Neuronal stem cell (in vitro differentiated cells): Measurements from ENCODE around the gene P2RX4.
A peak's percentile ranks its signal among the peaks of the same experiment; 100 is the strongest.

Experiments
- DNase-seq: peaks from one replicate; pipeline ENCODE4 v3.0.0-alpha.2; 2013; ENCODE audit warnings: low spot score
- H2AFZ ChIP-seq: one replicate; pipeline ENCODE4 v1.6.1; 2013; ENCODE audit warnings: mild to moderate bottlenecking, low read length, inconsistent platforms
- H2AK5ac ChIP-seq: 2 replicates; pipeline ENCODE4 v1.6.1; 2013; ENCODE audit warnings: low read depth, mild to moderate bottlenecking, inconsistent platforms, low read length, moderate library complexity, mixed read lengths
- H2BK120ac ChIP-seq: 2 replicates; pipeline ENCODE4 v1.6.1; 2013; ENCODE audit warnings: low read depth, mild to moderate bottlenecking, inconsistent platforms, low read length, moderate library complexity, mixed read lengths
- H2BK12ac ChIP-seq: one replicate; pipeline ENCODE4 v1.6.1; 2013; ENCODE audit warnings: low read length, inconsistent platforms
- H2BK15ac ChIP-seq: 2 replicates; pipeline ENCODE4 v1.6.1; 2013; ENCODE audit warnings: mild to moderate bottlenecking, low read length, inconsistent platforms, mixed read lengths
- H2BK5ac ChIP-seq: one replicate; pipeline ENCODE4 v1.6.1; 2013; ENCODE audit warnings: inconsistent platforms, mild to moderate bottlenecking, low read length, moderate library complexity
- H3K14ac ChIP-seq: one replicate; pipeline ENCODE4 v1.6.1; 2013; ENCODE audit warnings: low read length, inconsistent platforms
- H3K18ac ChIP-seq: 2 replicates; pipeline ENCODE4 v1.6.1; 2013; ENCODE audit warnings: low read length, inconsistent platforms
- H3K23ac ChIP-seq: 2 replicates; pipeline ENCODE4 v1.6.1; 2013; ENCODE audit warnings: low read depth, mild to moderate bottlenecking, mixed read lengths, low read length, inconsistent platforms; ENCODE audit not compliant: poor library complexity
- H3K27ac ChIP-seq: replicated peaks from 3 replicates; pipeline ENCODE4 v1.5.1; 2013; ENCODE audit warnings: low read length, inconsistent platforms
- H3K27me3 ChIP-seq, 3 experiments: 2 replicates each; pipeline ENCODE4 v1.6.1; 2013; ENCODE audit warnings: low read length in 3 of 3, mild to moderate bottlenecking in 2 of 3, inconsistent platforms in 1 of 3, low read depth in 1 of 3, mixed read lengths in 1 of 3, moderate library complexity in 1 of 3; ENCODE audit not compliant: control insufficient read depth in 3 of 3, insufficient read depth in 3 of 3
- H3K36me3 ChIP-seq, 2 donors: replicated peaks in 1 of 2; 2 replicates each; pipeline ENCODE4 v1.6.1; 2013; ENCODE audit warnings: low read length in 2 of 2; ENCODE audit not compliant: control insufficient read depth in 2 of 2, insufficient read depth in 2 of 2
- H3K4ac ChIP-seq: 2 replicates; pipeline ENCODE4 v1.6.1; 2013; ENCODE audit warnings: inconsistent platforms, mild to moderate bottlenecking, low read length, moderate library complexity
- H3K4me1 ChIP-seq, 2 donors: 1 replicate in 1 of 2; 2 replicates in 1 of 2; pipeline ENCODE4 v1.6.1; 2013; ENCODE audit warnings: low read length in 2 of 2, low read depth in 1 of 2; ENCODE audit not compliant: control insufficient read depth in 2 of 2, insufficient read depth in 1 of 2
- H3K4me2 ChIP-seq: one replicate; pipeline ENCODE4 v1.6.1; 2013; ENCODE audit warnings: mild to moderate bottlenecking, low read length, inconsistent platforms; ENCODE audit not compliant: insufficient read depth, poor library complexity, severe bottlenecking
- H3K4me3 ChIP-seq, 2 donors: 2 replicates each; pipeline ENCODE4 v1.5.1; 2013; ENCODE audit warnings: low read length in 2 of 2, mild to moderate bottlenecking in 2 of 2, inconsistent platforms in 1 of 2, moderate library complexity in 1 of 2
- H3K79me1 ChIP-seq: one replicate; pipeline ENCODE4 v1.6.1; 2013; ENCODE audit warnings: low read depth, mild to moderate bottlenecking, inconsistent platforms, low read length, moderate library complexity
- H3K9ac ChIP-seq: one replicate; pipeline ENCODE4 v1.6.1; 2013; ENCODE audit warnings: mild to moderate bottlenecking, low read depth, low read length, inconsistent platforms; ENCODE audit not compliant: poor library complexity
- H3K9me3 ChIP-seq, 2 donors: replicated peaks in 1 of 2; 2 replicates each; pipeline versions ENCODE3 to v1.6.1; 2013; ENCODE audit warnings: low read length in 2 of 2, mild to moderate bottlenecking in 2 of 2, inconsistent platforms in 1 of 2, low read depth in 1 of 2, mixed read lengths in 1 of 2, moderate library complexity in 1 of 2; ENCODE audit not compliant: control insufficient read depth in 2 of 2, insufficient read depth in 1 of 2
- H4K8ac ChIP-seq: one replicate; pipeline ENCODE4 v1.6.1; 2013; ENCODE audit warnings: low read depth, mild to moderate bottlenecking, inconsistent platforms, low read length, moderate library complexity
- H4K91ac ChIP-seq: one replicate; pipeline ENCODE4 v1.6.1; 2013; ENCODE audit warnings: low read length, low read depth, mild to moderate bottlenecking, inconsistent platforms; ENCODE audit not compliant: poor library complexity
- WGBS, 2 donors: extraction: QIAGEN DNeasy Blood & Tissue Kit; methylation state at CpG; one replicate each; pipeline ENCODE4 v1.1.7; 2013; ENCODE audit warnings: missing lambda C conversion rate in 2 of 2, mixed read lengths in 1 of 2; ENCODE audit not compliant: insufficient read length in 2 of 2, insufficient replicate concordance in 1 of 2; ENCODE audit errors: extremely low coverage in 2 of 2; 5-methylcytosine and 5-hydroxymethylcytosine counted together

P2RX4 gene

DNA sequence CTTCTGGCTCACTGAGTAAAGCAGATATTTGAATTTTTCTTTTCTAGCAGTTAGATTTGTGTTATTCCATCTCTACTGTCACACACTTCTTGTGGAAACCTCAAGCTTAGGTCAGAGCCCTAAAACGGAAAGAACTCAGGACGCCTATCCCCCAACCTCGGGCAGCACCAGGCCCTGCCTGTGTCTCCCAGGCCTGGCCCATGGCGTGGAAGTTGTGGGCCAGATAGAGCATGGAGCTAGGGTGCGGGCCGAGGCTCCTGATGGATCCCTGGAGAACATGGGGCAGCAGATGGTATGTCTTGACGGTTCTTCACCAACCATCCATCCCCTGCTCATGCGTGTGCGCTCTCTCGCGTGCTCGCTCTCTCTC lies 20.6 kb downstream of the P2RX4 start:
- no peak overlapping the region for H3K9ac ChIP-seq
- no peaks in the 10 kb centered on the region for H3K79me1 ChIP-seq
- H3K27ac ChIP-seq = no peak overlapping the region

DNA sequence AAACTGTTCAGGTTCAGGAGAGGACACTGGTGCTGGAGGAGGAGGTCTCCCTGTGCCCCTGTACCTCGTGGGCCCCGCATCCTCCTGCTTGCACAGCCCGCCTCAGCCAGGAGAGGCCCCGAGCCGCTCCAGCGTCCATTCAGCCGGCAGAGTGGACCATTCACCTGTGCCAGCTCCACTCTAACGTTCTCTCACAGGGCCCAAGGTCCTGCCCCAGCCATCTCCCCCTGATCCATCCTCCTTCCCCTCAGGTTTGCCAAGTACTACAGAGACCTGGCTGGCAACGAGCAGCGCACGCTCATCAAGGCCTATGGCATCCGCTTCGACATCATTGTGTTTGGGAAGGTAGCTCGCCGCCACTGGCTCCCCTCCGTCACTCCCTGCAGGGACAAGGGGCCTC lies 22.2 kb downstream of the P2RX4 start:
- H3K4me3 ChIP-seq = no peak overlapping the region
- peaks cover 3 to 32% of the 10 kb centered on the region in 2 donors for H3K36me3 ChIP-seq
- no peak for DNase-seq
- no peak overlapping the region for H3K4me2 ChIP-seq
- no peak overlapping the region for H4K8ac ChIP-seq
- H3K4ac ChIP-seq = no peak overlapping the region
- no peak overlapping the region for H2BK120ac ChIP-seq
- H2BK12ac ChIP-seq = no peak overlapping the region
- no peak overlapping the region for H3K18ac ChIP-seq
- peak overlapping the region; percentile 52 for H3K23ac ChIP-seq
- no peak overlapping the region for H2AK5ac ChIP-seq
- no peaks in the 10 kb centered on the region for H3K79me1 ChIP-seq
- no peak overlapping the region for H3K14ac ChIP-seq
- no peak overlapping the region for H4K91ac ChIP-seq
- no CpG with 5 or more reads among the region's 16 CpGs for WGBS, 2 donors
- no peak overlapping the region for H2BK5ac ChIP-seq
- H3K4me1 ChIP-seq = no peaks in the 10 kb centered on the region
- H2AFZ ChIP-seq = no peak overlapping the region
- peak overlapping the region; percentile 54 for H3K9ac ChIP-seq
- no peak overlapping the region for H3K27ac ChIP-seq
- no peaks in the 10 kb centered on the region for H3K27me3 ChIP-seq
- H3K9me3 ChIP-seq = no peaks in the 10 kb centered on the region
- no peak overlapping the region for H2BK15ac ChIP-seq

More for the DNA sequence above, 20.6 kb downstream of the P2RX4 start:
- no peak overlapping the region for H2BK5ac ChIP-seq
- no peaks in the 10 kb centered on the region for H3K27me3 ChIP-seq
- H3K9me3 ChIP-seq = no peaks in the 10 kb centered on the region
- H3K14ac ChIP-seq = no peak overlapping the region
- no peak overlapping the region for H4K8ac ChIP-seq
- no peaks in the 10 kb centered on the region for H3K4me1 ChIP-seq
- no peak overlapping the region for H2AK5ac ChIP-seq
- H3K4me3 ChIP-seq = no peak overlapping the region
- no peak overlapping the region for H2BK12ac ChIP-seq
- no peak overlapping the region for H3K4ac ChIP-seq
- no peak overlapping the region for H2BK120ac ChIP-seq
- WGBS, 2 donors = no CpG with 5 or more reads among the region's 12 CpGs
- H4K91ac ChIP-seq = no peak overlapping the region
- H3K23ac ChIP-seq = no peak overlapping the region
- no peak overlapping the region for H3K4me2 ChIP-seq
- peaks cover 3 to 24% of the 10 kb centered on the region in 2 donors for H3K36me3 ChIP-seq
- no peak for DNase-seq
- H3K18ac ChIP-seq = peak overlapping the region; percentile 83
- no peak overlapping the region for H2BK15ac ChIP-seq
- H2AFZ ChIP-seq = no peak overlapping the region

DNA sequence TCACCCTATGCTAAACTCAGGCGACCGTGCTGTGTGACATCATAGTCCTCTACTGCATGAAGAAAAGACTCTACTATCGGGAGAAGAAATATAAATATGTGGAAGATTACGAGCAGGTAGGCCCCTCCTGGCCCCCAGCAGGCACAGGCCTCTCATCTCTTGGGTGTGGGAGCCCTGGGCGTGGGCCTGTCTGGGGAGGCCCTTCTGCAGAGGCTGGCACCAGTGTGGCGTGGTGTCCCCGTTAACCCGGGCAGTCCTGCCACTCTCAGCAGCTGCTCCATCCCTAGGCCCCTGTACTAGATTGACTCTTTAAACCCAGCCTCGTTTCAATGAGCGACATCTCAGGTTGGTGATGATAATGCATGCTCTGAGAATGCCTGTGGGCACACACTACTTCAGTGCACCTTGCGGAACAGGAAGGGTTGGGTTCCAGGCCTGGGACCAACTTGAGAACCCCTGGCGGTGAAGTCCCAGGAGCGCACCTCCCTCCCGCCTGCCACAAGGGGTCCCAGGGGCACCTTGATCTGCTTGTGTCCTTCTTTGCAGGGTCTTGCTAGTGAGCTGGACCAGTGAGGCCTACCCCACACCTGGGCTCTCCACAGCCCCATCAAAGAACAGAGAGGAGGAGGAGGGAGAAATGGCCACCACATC lies 23.2 kb downstream of the P2RX4 start:
- DNase-seq = no peak

DNA sequence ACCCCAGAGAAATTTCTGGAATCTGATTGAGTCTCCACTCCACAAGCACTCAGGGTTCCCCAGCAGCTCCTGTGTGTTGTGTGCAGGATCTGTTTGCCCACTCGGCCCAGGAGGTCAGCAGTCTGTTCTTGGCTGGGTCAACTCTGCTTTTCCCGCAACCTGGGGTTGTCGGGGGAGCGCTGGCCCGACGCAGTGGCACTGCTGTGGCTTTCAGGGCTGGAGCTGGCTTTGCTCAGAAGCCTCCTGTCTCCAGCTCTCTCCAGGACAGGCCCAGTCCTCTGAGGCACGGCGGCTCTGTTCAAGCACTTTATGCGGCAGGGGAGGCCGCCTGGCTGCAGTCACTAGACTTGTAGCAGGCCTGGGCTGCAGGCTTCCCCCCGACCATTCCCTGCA lies 23.7 kb downstream of the P2RX4 start:
- no peak overlapping the region for H3K4me2 ChIP-seq
- no peak overlapping the region for H3K4me3 ChIP-seq
- no peak overlapping the region for H2BK12ac ChIP-seq
- H2BK15ac ChIP-seq = no peak overlapping the region
- peaks cover 6 to 40% of the 10 kb centered on the region in 2 donors for H3K36me3 ChIP-seq
- H3K27me3 ChIP-seq = no peaks in the 10 kb centered on the region
- H3K14ac ChIP-seq = no peak overlapping the region
- H3K4ac ChIP-seq = peak overlapping the region; percentile 44
- H3K23ac ChIP-seq = peak overlapping the region; percentile 82
- WGBS, 2 donors = no CpG with 5 or more reads among the region's 11 CpGs
- H2BK120ac ChIP-seq = no peak overlapping the region
- H3K9ac ChIP-seq = no peak overlapping the region
- no peak overlapping the region for H4K8ac ChIP-seq
- H3K4me1 ChIP-seq = peaks cover under 1 to 8% of the 10 kb centered on the region in 2 donors
- no peaks in the 10 kb centered on the region for H3K79me1 ChIP-seq
- peak overlapping the region; percentile 71 for H3K18ac ChIP-seq
- no peaks in the 10 kb centered on the region for H3K9me3 ChIP-seq
- no peak overlapping the region for H2AK5ac ChIP-seq
- H2AFZ ChIP-seq = no peak overlapping the region
- H4K91ac ChIP-seq = no peak overlapping the region
- DNase-seq = no peak
- no peak overlapping the region for H3K27ac ChIP-seq
- H2BK5ac ChIP-seq = peak overlapping the region; percentile 10

More for the DNA sequence above, 23.2 kb downstream of the P2RX4 start:
- H3K4me3 ChIP-seq = no peak overlapping the region
- H2BK12ac ChIP-seq = no peak overlapping the region
- no peak overlapping the region for H4K8ac ChIP-seq
- H3K4me2 ChIP-seq = no peak overlapping the region
- no peak overlapping the region for H3K18ac ChIP-seq
- no peak overlapping the region for H2AFZ ChIP-seq
- no peaks in the 10 kb centered on the region for H3K9me3 ChIP-seq
- no peak overlapping the region for H3K9ac ChIP-seq
- H3K4ac ChIP-seq = no peak overlapping the region
- H2AK5ac ChIP-seq = no peak overlapping the region
- no CpG with 5 or more reads among the region's 14 CpGs for WGBS, 2 donors
- H3K23ac ChIP-seq = no peak overlapping the region
- H2BK120ac ChIP-seq = no peak overlapping the region
- H3K27me3 ChIP-seq = no peaks in the 10 kb centered on the region
- H2BK5ac ChIP-seq = peak overlapping the region; percentile 10
- peaks cover 6 to 41% of the 10 kb centered on the region in 2 donors for H3K36me3 ChIP-seq
- H2BK15ac ChIP-seq = no peak overlapping the region
- H4K91ac ChIP-seq = no peak overlapping the region
- H3K79me1 ChIP-seq = no peaks in the 10 kb centered on the region
- peaks cover 0 to 3% of the 10 kb centered on the region in 2 donors for H3K4me1 ChIP-seq
- H3K14ac ChIP-seq = no peak overlapping the region
- no peak overlapping the region for H3K27ac ChIP-seq
